ENCODE measurements around the gene PHOSPHO2.

DNA sequence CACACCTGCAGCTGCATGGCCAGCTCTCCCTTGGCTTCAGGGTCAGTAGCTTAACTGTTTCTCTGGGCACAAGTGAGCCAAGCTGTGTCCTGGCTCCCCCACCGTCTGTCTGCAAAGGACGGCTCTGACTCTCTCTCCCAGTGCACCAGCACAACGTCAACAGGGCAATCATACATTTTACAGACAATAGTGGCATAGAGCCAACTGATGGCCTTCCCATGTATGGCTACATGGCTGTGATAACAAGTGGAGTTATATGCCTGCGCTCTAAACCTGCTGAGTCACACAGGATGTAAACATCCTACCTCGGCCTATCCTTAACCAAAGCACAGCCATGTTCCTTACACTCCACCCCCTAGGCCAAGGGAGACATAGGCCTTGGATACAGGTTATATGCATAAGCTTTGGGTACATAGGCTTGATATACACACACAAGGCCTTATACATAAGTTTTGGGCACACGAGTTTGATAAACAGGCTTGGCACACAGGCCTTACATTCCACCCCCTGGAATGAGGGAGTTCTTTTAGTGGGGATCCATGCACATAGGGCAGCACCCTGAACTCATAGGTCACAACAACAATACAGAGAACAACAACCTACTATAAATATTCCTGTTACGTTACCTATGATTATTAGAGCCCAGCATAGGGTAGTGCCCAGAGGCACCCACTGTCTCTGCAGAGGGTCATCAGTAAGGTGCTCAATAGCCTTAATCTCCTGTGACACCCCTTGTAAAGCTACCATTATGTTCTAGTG lies 17.7 kb downstream of the PHOSPHO2 start:
- TF ChIP-seq, protein P1, sequence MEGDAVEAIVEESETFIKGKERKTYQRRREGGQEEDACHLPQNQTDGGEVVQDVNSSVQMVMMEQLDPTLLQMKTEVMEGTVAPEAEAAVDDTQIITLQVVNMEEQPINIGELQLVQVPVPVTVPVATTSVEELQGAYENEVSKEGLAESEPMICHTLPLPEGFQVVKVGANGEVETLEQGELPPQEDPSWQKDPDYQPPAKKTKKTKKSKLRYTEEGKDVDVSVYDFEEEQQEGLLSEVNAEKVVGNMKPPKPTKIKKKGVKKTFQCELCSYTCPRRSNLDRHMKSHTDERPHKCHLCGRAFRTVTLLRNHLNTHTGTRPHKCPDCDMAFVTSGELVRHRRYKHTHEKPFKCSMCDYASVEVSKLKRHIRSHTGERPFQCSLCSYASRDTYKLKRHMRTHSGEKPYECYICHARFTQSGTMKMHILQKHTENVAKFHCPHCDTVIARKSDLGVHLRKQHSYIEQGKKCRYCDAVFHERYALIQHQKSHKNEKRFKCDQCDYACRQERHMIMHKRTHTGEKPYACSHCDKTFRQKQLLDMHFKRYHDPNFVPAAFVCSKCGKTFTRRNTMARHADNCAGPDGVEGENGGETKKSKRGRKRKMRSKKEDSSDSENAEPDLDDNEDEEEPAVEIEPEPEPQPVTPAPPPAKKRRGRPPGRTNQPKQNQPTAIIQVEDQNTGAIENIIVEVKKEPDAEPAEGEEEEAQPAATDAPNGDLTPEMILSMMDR (conservative IDR thresholded peaks at IDR 0.05; ENCODE audit: low read depth, low read length), result no peak
- no peak for TF ChIP-seq EZH2 (IDR thresholded peaks at IDR 0.05; ENCODE audit: borderline replicate concordance, low read depth, low read length, poor library complexity, severe bottlenecking)
